GM18519 (cell line): ENCODE measurements around the gene FLCN.
A peak's percentile ranks its signal among the peaks of the same experiment; 100 is the strongest.
"Not testable (repeated sequence)": the region's sequence is repeated elsewhere in the genome, so short reads cannot be mapped to it uniquely, and the experiment has no call there.

Experiments used
- ATAC-seq: cut with Tn5 transposase; IDR thresholded peaks from one replicate; pipeline ENCODE4 v1.9.1; 2021; ENCODE audit warnings: mild to moderate bottlenecking, moderate library complexity; ENCODE audit not compliant: unreplicated experiment, low FRiP score

FLCN gene

GRCh38 chr17:17188586-17188985 lies 48.4 kb downstream of the FLCN start:
- no peak for ATAC-seq

DNA sequence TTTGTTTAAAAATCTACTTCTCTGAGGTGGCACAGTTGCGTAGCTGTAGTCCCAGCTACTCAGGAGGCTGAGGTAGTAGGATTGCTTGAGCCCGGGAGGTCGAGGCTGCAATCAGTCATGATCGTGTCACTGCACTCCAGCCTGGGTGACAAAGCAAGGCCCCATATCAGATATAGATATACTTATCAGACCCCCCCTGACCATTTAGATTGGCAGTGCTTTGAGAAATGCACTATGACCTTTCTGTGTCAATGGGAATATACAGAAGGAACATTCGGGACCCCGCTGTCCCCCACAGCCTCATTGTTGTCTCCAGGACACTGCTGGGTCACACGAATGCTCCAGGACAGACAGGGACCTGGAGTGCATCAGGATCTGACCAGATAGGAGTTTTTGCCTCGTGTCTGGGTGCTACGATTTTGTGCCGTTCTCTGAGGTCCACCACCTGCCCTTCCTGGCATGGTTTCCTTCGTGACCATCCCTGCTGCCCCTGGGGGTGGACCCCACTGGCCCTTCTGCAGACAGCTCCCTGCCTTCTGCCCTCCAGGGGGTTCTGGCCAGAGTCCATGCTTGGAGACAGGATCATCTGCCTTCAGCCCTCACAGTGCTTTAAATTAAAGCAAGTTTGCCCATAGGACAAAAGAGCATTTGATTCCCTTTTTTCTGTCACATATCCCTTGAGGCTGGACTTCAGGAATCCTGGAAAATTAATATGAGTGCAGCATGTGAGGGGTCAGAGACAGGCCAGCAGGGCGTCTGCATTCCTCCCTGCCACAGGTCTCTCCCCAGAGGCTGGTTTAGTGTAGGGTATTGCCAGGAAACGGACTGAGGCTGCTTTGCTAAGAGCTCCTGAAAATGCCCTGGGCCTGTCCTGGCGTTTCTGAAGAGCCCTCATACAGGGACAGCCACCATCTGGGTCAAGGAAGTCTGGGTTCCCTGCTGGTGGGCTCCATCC lies 50.1 kb downstream of the FLCN start:
- no peak for ATAC-seq

GRCh38 chr17:17186051-17186450 lies 50.9 kb downstream of the FLCN start:
- ATAC-seq: no peak

DNA sequence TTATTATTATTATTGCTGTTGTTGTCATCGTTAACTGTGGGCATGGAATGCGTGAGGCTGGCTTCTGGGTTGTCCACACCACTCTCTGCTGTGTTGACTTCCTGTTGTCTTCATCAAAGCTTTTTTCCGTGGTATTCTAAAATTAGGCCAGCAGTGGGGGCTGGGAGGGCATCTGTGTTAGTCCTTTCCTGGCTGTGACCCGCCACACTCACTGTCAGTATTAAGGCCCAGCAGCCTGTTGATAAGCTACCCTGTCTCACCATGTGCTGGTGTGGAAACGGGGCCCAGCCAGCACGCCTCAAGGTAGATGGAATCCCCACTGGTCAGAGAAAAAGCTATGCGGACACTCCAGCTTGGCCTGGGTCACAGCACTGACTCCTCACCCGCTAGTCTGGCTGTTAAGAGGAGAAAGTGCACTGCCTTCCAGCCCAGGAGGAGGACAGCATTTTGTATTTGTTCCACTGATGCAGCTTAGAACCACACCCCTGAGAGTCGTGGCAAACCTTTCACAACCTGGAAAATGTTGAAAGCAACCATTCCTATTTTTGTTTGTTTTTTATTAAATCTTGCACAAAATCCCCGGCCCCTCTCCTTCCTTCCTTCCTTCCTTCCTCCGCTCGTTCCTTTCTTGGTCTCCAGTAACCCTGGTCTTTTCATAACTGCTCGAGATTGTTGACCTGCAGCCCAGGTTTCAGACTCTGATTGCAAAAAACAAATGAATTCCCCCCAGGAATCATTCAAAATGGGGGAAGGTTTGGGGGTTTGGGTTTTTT lies 51.8 kb downstream of the FLCN start:
- not testable (repeated sequence) for ATAC-seq

GRCh38 chr17:17183744-17184143 lies 53.2 kb downstream of the FLCN start:
- ATAC-seq: no peak

- ATAC-seq: no peak
Observed at GRCh38 chr17:17182598-17183136, 54.3 kb downstream of the FLCN start.

- ATAC-seq: no peak
Observed at GRCh38 chr17:17181666-17182597, 55.0 kb downstream of the FLCN start.

DNA sequence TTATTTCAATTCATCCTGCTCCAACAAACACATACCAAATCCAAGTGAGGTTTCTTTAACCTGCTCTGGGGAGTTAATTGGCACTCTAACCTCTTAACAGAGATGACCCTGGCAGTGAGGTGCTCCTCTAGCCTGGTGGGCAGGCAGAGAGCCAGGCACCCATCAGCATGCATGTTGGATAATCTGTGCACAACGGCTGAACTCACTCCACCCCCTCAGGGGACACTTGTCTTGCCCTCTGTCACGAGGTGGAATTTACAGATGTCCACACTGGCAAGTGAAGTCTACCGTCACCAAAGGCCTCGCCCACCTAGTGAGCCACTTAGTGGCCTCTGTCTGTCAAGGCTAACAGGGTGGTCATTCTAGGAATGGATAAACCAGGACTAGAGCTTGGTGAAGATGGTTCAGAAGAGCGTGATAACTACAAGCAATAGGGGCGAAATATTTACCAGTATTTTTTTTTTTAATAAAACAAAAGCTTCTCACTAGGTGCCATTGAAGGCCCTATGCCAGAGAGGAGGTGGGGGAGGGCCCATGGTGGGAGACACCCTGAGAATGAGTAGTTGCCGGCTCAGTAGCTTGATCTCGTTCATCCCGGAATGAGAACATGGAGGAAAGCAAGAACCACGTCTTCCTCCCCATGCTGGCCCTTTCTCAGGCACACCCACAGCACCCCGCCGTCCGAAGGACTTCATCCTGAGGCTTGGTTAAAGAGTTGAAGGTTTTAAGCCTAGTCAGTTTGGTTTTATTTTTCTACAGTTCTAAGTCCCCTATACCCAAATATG lies 56.0 kb downstream of the FLCN start:
- no peak for ATAC-seq

- no peak for ATAC-seq
Observed at GRCh38 chr17:17180141-17180603, 56.8 kb downstream of the FLCN start.

GRCh38 chr17:17179371-17179827 lies 57.6 kb downstream of the FLCN start:
- peak; percentile 49 for ATAC-seq

DNA sequence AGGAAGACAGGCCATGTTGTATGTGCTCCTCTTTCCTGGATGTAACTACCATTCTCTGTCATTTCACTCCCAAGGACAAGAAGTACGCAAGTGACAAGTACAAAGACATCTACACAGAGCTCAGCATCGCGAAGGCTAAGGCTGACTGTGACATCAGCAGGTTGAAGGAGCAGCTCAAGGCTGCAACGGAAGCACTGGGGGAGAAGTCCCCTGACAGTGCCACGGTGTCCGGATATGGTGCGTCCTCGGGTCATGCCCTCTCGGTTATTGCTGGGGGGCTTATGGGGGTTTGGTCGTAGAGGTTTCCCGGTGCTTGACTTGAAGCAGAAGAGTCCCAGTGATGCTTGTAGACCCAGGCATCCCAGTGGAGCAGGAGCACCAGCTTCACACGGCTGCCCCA lies 59.8 kb downstream of the FLCN start:
- ATAC-seq: no peak

DNA sequence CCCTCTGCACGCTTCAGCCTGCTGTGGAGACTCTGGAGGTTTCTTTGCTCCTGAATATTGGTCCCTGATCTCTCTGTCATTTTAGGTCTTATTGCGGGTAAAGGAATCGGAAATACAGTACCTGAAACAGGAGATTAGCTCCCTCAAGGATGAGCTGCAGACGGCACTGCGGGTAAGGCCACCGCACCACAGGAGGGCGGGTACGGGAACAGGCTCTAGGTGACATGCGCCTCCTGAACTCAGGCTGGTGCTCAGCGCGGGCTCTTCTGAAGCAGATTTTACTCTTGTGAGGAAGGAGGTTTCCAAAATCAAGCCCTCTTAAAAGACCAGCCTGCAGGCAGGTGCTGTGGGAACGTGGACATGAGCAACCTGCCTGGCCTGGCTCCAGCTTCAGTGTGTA lies 60.6 kb downstream of the FLCN start:
- ATAC-seq: no peak

DNA sequence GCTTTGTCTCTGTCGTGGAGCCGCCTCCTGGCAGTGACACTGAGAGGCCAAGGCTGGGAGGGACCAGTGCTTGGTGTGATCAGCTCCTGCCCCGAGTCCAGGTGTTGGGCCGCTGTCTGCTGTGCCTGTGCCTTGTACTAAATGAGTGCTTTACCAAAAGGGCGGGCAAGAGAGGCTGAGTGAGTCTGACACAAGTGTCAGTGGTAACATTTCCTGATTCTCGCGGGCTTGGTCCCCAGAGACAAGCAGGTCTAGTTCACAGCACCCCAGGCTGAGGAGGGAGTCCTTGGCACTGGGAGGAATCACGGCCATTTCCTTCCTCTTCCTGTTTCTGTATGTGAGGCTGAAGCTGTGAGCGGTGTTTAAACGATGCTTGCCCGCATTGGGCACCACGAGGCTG lies 61.1 kb downstream of the FLCN start:
- ATAC-seq: no peak

- ATAC-seq: no peak
Observed at GRCh38 chr17:17175340-17175739, 61.6 kb downstream of the FLCN start.

DNA sequence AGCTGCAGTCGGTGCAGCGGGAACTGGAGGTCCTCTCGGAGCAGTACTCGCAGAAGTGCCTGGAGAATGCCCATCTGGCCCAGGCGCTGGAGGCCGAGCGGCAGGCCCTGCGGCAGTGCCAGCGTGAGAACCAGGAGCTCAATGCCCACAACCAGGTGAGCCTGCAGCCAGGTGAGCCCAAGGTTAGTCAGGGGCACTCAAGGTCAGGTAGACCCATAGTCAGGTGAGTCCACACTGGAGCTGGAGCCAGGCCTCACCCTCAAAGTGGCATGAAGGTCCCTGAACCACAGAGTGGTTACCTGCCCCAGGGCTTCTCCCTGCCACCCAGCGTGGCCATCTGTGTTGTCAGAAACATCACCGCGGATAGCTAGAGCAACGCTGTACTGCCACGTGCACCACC lies 63.0 kb downstream of the FLCN start:
- no peak for ATAC-seq

DNA sequence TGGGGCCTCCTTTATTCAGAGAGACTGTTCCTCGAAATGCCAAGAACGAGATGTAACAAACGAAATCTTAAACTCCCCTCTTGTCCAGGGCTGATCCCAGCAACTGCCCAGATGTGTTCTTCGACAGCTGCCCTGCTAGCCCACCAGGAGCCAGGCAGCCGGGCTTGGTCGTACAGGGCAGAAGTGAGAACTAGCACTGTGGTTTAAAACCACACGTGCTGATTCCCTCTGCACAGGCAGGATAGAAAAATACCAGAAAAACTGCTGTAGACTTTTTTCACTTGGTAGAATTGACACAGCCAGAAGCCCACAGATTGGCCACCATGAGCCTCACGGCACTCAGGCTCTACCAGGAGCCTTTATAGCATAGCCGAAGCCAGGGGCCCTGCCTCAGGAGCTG lies 64.0 kb downstream of the FLCN start:
- no peak for ATAC-seq

GRCh38 chr17:17172001-17172939 lies 64.7 kb downstream of the FLCN start:
- no peak for ATAC-seq

- ATAC-seq: no peak
Observed at GRCh38 chr17:17171186-17171585, 65.8 kb downstream of the FLCN start.
